GM12891 (cell line): ENCODE results near the gene JAM2.

Source experiments
- DNase-seq: peaks from one replicate; pipeline ENCODE4 v3.0.0; 2011; ENCODE audit warnings: low spot score; ENCODE audit not compliant: insufficient read length
- FAIRE-seq: peaks from 2 replicates; lab custom pipeline; 2011; peaks lifted over from hg19 to GRCh38; lab: Jason Lieb, UNC
- PAX5 ChIP-seq: IDR thresholded peaks from 2 replicates; pipeline ENCODE4 v1.6.1; 2011; ENCODE audit warnings: low read length, moderate library complexity, mild to moderate bottlenecking; ENCODE audit not compliant: insufficient read depth, severe bottlenecking
- POLR2A ChIP-seq: IDR thresholded peaks from 2 replicates; pipeline ENCODE4 v1.6.1; 2011; ENCODE audit warnings: low read depth, low read length, control low read depth
- POLR2AphosphoS5 ChIP-seq: IDR thresholded peaks from 2 replicates; pipeline ENCODE4 v1.6.1; 2011; ENCODE audit warnings: low read depth, low read length, control low read depth
- POU2F2 ChIP-seq: IDR thresholded peaks from 2 replicates; pipeline ENCODE4 v1.6.1; 2011; ENCODE audit warnings: low read depth, mild to moderate bottlenecking, control low read depth, low read length, moderate library complexity
- SPI1 ChIP-seq: IDR thresholded peaks from 2 replicates; pipeline ENCODE4 v1.6.1; 2011; ENCODE audit warnings: low read depth, low read length, control low read depth
- TAF1 ChIP-seq: IDR thresholded peaks from 2 replicates; pipeline ENCODE4 v1.6.1; 2011; ENCODE audit warnings: low read depth, low read length, control low read depth

JAM2 gene

GRCh38 chr21:25640943-25641292 is 1.9 kb downstream of the JAM2 start:
- DNase-seq (no peak), FAIRE-seq (no peak)
- TF ChIP-seq POLR2AphosphoS5 = no peak
- no peak for TF ChIP-seq POU2F2
- no peak for TF ChIP-seq PAX5
- TF ChIP-seq POLR2A = no peak
- no peak for TF ChIP-seq SPI1
- no peak for TF ChIP-seq TAF1

- TF ChIP-seq SPI1 (no peak), POLR2A (no peak), POLR2AphosphoS5 (no peak), PAX5 (no peak), POU2F2 (no peak), TAF1 (no peak)
- no peak for FAIRE-seq
- DNase-seq = no peak
These were observed 4.4 kb downstream of the JAM2 start for GRCh38 chr21:25643486-25643885.

GRCh38 chr21:25646474-25646873 is 7.4 kb downstream of the JAM2 start:
- TF ChIP-seq POLR2AphosphoS5 (no peak), POU2F2 (no peak), SPI1 (no peak), POLR2A (no peak), TAF1 (no peak), PAX5 (no peak)
- DNase-seq (no peak), FAIRE-seq (no peak)

GRCh38 chr21:25647647-25648046 is 8.6 kb downstream of the JAM2 start:
- FAIRE-seq (no peak), DNase-seq (no peak)
- TF ChIP-seq SPI1 (no peak), PAX5 (no peak), POU2F2 (no peak), POLR2AphosphoS5 (no peak), POLR2A (no peak), TAF1 (no peak)

- TF ChIP-seq POLR2A (no peak), SPI1 (no peak), POU2F2 (no peak), TAF1 (no peak), PAX5 (no peak), POLR2AphosphoS5 (no peak)
- DNase-seq = no peak
- FAIRE-seq = no peak
These were observed 10.1 kb downstream of the JAM2 start for GRCh38 chr21:25649146-25649545.

GRCh38 chr21:25656412-25656811 is 17.4 kb downstream of the JAM2 start:
- TF ChIP-seq POLR2AphosphoS5 (no peak), SPI1 (no peak), POLR2A (no peak), POU2F2 (no peak), PAX5 (no peak), TAF1 (no peak)
- DNase-seq (no peak), FAIRE-seq (no peak)

- TF ChIP-seq PAX5 (no peak), POLR2A (no peak), POLR2AphosphoS5 (no peak), SPI1 (no peak), POU2F2 (no peak), TAF1 (no peak)
- no peak for FAIRE-seq
- no peak for DNase-seq
These were observed 18.1 kb downstream of the JAM2 start for GRCh38 chr21:25657140-25657539.

GRCh38 chr21:25658427-25659035 is 19.5 kb downstream of the JAM2 start:
- TF ChIP-seq TAF1 = no peak
- DNase-seq (no peak), FAIRE-seq (no peak)

GRCh38 chr21:25660233-25660632 is 21.2 kb downstream of the JAM2 start:
- DNase-seq (no peak), FAIRE-seq (no peak)
- TF ChIP-seq PAX5 (no peak), POU2F2 (no peak), POLR2AphosphoS5 (no peak), POLR2A (no peak), SPI1 (no peak), TAF1 (no peak)

GRCh38 chr21:25664491-25664931 is 25.5 kb downstream of the JAM2 start:
- TF ChIP-seq POLR2A (no peak), POLR2AphosphoS5 (no peak), SPI1 (no peak), TAF1 (no peak), POU2F2 (no peak), PAX5 (no peak)
- no peak for FAIRE-seq

GRCh38 chr21:25670726-25671125 is 31.7 kb downstream of the JAM2 start:
- DNase-seq (no peak), FAIRE-seq (no peak)
- TF ChIP-seq POLR2AphosphoS5 (no peak), SPI1 (no peak), POLR2A (no peak), POU2F2 (no peak), TAF1 (no peak), PAX5 (no peak)

More at GRCh38 chr21:25664491-25664931, 25.5 kb downstream of the JAM2 start:
- no peak for DNase-seq
